PC-3 (cell line): Measurements from ENCODE around the gene HTR3A. TPM values are rescaled to one million over a fixed set of nuclear protein-coding genes. Genes with fewer than 3 reads are reported as not detected.

Experiments used
- ATAC-seq: fragments of 200-7000 bp; cut with Tn5 transposase; 2 replicates; pipeline ENCODE4 v1.9.1; 2020; ENCODE audit warnings: mild to moderate bottlenecking, moderate library complexity
- BruUV-seq: library from RNA; stranded (reverse); fragments of 400-500 nt; replicated peaks from 2 replicates; lab custom pipeline; 2021; lab: Mats Ljungman, UMichigan
- CTCF ChIA-PET: fragments of 300-600 bp; sonication (Branson Sonifier 250); formaldehyde crosslinking; loops from one replicate; lab custom pipeline; 2022; ENCODE audit warnings: antibody characterized with exemption; lab: Charles Lee
- POLR2A ChIA-PET: fragments of 300-600 bp; sonication (Branson Sonifier 250); formaldehyde crosslinking; loops from one replicate; lab custom pipeline; 2022; ENCODE audit warnings: antibody characterized with exemption; ENCODE audit not compliant: unreplicated experiment; lab: Charles Lee
- DNase-seq: peaks from one replicate; pipeline ENCODE4 v3.0.0-alpha.2; 2015
- H2AFZ ChIP-seq: fragments of 300-600 bp; sonication (generic); 2 replicates; pipeline ENCODE4 v1.6.0; 2016; ENCODE audit warnings: antibody characterized with exemption, low read length
- H3F3A ChIP-seq: fragments of 300-600 bp; sonication (generic); one replicate; pipeline ENCODE4 v1.6.0; 2017; ENCODE audit warnings: antibody characterized with exemption, low read length, control low read depth, mild to moderate bottlenecking; ENCODE audit not compliant: unreplicated experiment
- H3K27ac ChIP-seq: fragments of 300-600 bp; sonication (generic); 2 replicates; pipeline ENCODE4 v1.5.1; 2016; ENCODE audit warnings: mild to moderate bottlenecking, low read length
- H3K27me3 ChIP-seq: fragments of 300-600 bp; sonication (generic); 2 replicates; pipeline ENCODE4 v1.6.1; 2016; ENCODE audit warnings: low read length, mixed read lengths
- H3K36me3 ChIP-seq: fragments of 300-600 bp; sonication (generic); 2 replicates; pipeline ENCODE4 v1.6.1; 2016; ENCODE audit warnings: low read depth, mixed run types, low read length, mixed read lengths
- H3K4me1 ChIP-seq: fragments of 300-600 bp; sonication (generic); 2 replicates; pipeline ENCODE4 v1.5.1; 2016; ENCODE audit warnings: low read length; ENCODE audit not compliant: insufficient read depth
- H3K4me2 ChIP-seq: fragments of 300-600 bp; sonication (generic); 2 replicates; pipeline ENCODE4 v1.6.0; 2016; ENCODE audit warnings: low read length
- H3K4me3 ChIP-seq: fragments of 300-600 bp; sonication (generic); 2 replicates; pipeline ENCODE4 v1.5.1; 2016; ENCODE audit warnings: mild to moderate bottlenecking, low read length, mixed read lengths
- H3K79me2 ChIP-seq: fragments of 300-600 bp; sonication (generic); 2 replicates; pipeline ENCODE4 v1.6.1; 2017; ENCODE audit warnings: low read length, mixed read lengths
- H3K9ac ChIP-seq: fragments of 300-600 bp; sonication (generic); 2 replicates; pipeline ENCODE4 v1.6.0; 2016; ENCODE audit warnings: mild to moderate bottlenecking, low read length
- H3K9me2 ChIP-seq: fragments of 300-600 bp; sonication (generic); replicated peaks from 2 replicates; pipeline ENCODE4 v1.6.1; 2016; ENCODE audit warnings: mixed run types, low read length, mixed read lengths
- H3K9me3 ChIP-seq: fragments of 300-600 bp; sonication (generic); 2 replicates; pipeline ENCODE4 v1.6.1; 2016; ENCODE audit warnings: low read length, mixed read lengths
- H4K20me1 ChIP-seq: fragments of 300-600 bp; sonication (generic); 2 replicates; pipeline ENCODE4 v1.6.1; 2016; ENCODE audit warnings: low read length, mixed read lengths
- EZH2 ChIP-seq: fragments of 300-600 bp; sonication (generic); IDR thresholded peaks from one replicate; pipeline ENCODE4 v1.6.1; 2017; ENCODE audit warnings: antibody characterized with exemption, mild to moderate bottlenecking, low read length; ENCODE audit not compliant: unreplicated experiment
- EZH2phosphoT487 ChIP-seq: fragments of 300-600 bp; sonication (generic); IDR thresholded peaks from 2 replicates; pipeline ENCODE4 v1.6.1; 2018; ENCODE audit warnings: mild to moderate bottlenecking, antibody characterized with exemption, low read length, borderline replicate concordance
- intact Hi-C: fragments of 100-400 bp; cut with micrococcal nuclease; formaldehyde crosslinking; loops from 2 replicates; pipeline ENCODE4 v1.9.0; 2023
- total RNA-seq: library from RNA; depleted of rRNA; stranded (reverse); fragments of >200 nt; gene quantifications from 2 replicates; pipeline ENCODE4 v1.2.3, GENCODE V29; 2014
- TF ChIP-seq, protein P1 (sequence below): fragments of 300-600 bp; sonication (generic); conservative IDR thresholded peaks from 2 replicates; pipeline ENCODE4 v1.5.1; 2017; ENCODE audit warnings: antibody characterized with exemption, low read depth, mild to moderate bottlenecking, low read length

The HTR3A gene
- total RNA-seq, 1 experiment from 2014 or later = not detected

GRCh38 chr11:114001416-114001815 is 26.5 kb downstream of the HTR3A start:
- Histone ChIP-seq H3K4me2 (no peak overlapping the region), H3K27ac (no peak overlapping the region), H4K20me1 (no peaks in the 10 kb centered on the region), H3K79me2 (no peaks in the 10 kb centered on the region), H3K9me3 (no peaks in the 10 kb centered on the region), H3K9ac (no peak overlapping the region), H3K9me2 (no peaks in the 10 kb centered on the region), H3K27me3 (peaks cover 68% of the 10 kb centered on the region), H3K36me3 (no peaks in the 10 kb centered on the region), H2AFZ (no peak overlapping the region), H3K4me3 (no peak overlapping the region), H3F3A (no peaks in the 10 kb centered on the region), H3K4me1 (no peaks in the 10 kb centered on the region)
- TF ChIP-seq EZH2 = no peak
- TF ChIP-seq EZH2phosphoT487 = no peak
- TF ChIP-seq, protein P1, sequence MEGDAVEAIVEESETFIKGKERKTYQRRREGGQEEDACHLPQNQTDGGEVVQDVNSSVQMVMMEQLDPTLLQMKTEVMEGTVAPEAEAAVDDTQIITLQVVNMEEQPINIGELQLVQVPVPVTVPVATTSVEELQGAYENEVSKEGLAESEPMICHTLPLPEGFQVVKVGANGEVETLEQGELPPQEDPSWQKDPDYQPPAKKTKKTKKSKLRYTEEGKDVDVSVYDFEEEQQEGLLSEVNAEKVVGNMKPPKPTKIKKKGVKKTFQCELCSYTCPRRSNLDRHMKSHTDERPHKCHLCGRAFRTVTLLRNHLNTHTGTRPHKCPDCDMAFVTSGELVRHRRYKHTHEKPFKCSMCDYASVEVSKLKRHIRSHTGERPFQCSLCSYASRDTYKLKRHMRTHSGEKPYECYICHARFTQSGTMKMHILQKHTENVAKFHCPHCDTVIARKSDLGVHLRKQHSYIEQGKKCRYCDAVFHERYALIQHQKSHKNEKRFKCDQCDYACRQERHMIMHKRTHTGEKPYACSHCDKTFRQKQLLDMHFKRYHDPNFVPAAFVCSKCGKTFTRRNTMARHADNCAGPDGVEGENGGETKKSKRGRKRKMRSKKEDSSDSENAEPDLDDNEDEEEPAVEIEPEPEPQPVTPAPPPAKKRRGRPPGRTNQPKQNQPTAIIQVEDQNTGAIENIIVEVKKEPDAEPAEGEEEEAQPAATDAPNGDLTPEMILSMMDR = no peak
- ChIA-PET CTCF (no interaction called here), POLR2A (no interaction called here)
- no peak for ATAC-seq
- DNase-seq = no peak
- no TSS peak for BruUV-seq
- intact Hi-C loops = no loop called here

- Histone ChIP-seq H3K4me3 (no peak overlapping the region), H4K20me1 (no peaks in the 10 kb centered on the region), H2AFZ (no peak overlapping the region), H3K4me2 (no peak overlapping the region), H3K79me2 (no peaks in the 10 kb centered on the region), H3K27me3 (peaks cover 58% of the 10 kb centered on the region), H3K9ac (no peak overlapping the region), H3K36me3 (no peaks in the 10 kb centered on the region), H3K9me2 (no peaks in the 10 kb centered on the region), H3K27ac (no peak overlapping the region), H3F3A (no peaks in the 10 kb centered on the region), H3K9me3 (no peaks in the 10 kb centered on the region), H3K4me1 (no peaks in the 10 kb centered on the region)
- no TSS peak for BruUV-seq
- intact Hi-C loops = no loop called here
- ChIA-PET CTCF (no interaction called here), POLR2A (no interaction called here)
- ATAC-seq (no peak), DNase-seq (no peak)
- TF ChIP-seq, protein P1 = no peak
- TF ChIP-seq EZH2phosphoT487 (no peak), EZH2 (no peak)
Observed at GRCh38 chr11:114008331-114008730, 33.4 kb downstream of the HTR3A start.

- Histone ChIP-seq H3K9me2 (no peaks in the 10 kb centered on the region), H3F3A (no peaks in the 10 kb centered on the region), H3K79me2 (no peaks in the 10 kb centered on the region), H3K4me3 (no peak overlapping the region), H4K20me1 (no peaks in the 10 kb centered on the region), H3K9ac (no peak overlapping the region), H3K9me3 (no peaks in the 10 kb centered on the region), H3K36me3 (no peaks in the 10 kb centered on the region), H3K4me2 (no peak overlapping the region), H2AFZ (no peak overlapping the region), H3K27ac (no peak overlapping the region), H3K4me1 (no peaks in the 10 kb centered on the region), H3K27me3 (peaks cover 33% of the 10 kb centered on the region)
- TF ChIP-seq, protein P1 = no peak
- TF ChIP-seq EZH2 = no peak
- TF ChIP-seq EZH2phosphoT487 = no peak
- ATAC-seq (no peak), DNase-seq (no peak)
- no TSS peak for BruUV-seq
- POLR2A ChIA-PET = no interaction called here
- CTCF ChIA-PET = no interaction called here
- intact Hi-C loops = no loop called here
Observed at GRCh38 chr11:114010931-114011330, 36.0 kb downstream of the HTR3A start.
